C4-2B (cell line): ENCODE measurements around the gene TMCO4.

Experiments
- H3K27ac ChIP-seq: fragments of 450-650 bp; 2 replicates; pipeline ENCODE4 v1.5.1; 2017
- CTCF ChIP-seq: fragments of 450-650 bp; conservative IDR thresholded peaks from 2 replicates; pipeline ENCODE4 v1.5.1; 2017; ENCODE audit warnings: mild to moderate bottlenecking
- ZFX ChIP-seq: fragments of 450-650 bp; IDR thresholded peaks from 2 replicates; pipeline ENCODE4 v1.6.1; 2017

TMCO4 gene

DNA sequence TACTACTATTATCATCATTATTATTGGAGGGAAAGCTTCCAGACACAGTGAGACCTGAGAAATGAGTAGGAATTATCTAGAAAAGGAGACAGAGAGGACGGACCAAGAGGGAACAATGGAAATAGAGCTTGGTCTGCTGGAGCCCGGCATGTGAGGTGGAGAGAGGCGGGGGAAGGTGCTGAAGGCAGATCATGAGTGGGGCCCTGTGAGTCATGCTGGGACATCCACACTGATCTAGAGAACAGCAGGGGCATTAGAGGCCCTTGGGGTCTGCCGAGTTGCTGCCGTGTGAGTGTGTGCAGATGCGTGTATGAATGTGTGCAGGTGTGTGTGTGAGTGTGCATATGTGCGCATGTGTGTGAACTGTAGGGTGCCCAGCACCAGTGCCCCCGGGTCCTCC, 65.7 kb downstream of the TMCO4 start:
- TF ChIP-seq ZFX (no peak), CTCF (no peak)
- no peak overlapping the region for H3K27ac ChIP-seq

DNA sequence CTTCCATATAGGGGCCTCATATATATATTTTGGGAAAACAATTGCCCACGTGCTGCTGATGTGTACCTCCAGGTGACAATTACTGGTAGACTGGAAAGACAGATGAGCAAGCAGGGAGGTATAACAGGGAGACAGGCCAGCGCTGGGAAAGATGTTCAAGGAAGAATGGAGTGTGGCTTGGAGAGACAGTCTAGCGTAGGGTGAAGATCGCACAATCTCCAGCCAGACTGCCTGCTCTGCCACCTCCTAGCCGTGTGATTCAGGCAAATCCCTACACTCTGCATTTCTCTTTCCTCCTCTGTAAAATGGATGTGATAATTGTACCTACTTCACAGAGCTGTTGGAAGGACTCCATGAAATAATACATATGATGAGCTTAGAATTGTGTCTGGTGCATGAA, 66.1 kb downstream of the TMCO4 start:
- TF ChIP-seq ZFX (no peak), CTCF (no peak)

DNA sequence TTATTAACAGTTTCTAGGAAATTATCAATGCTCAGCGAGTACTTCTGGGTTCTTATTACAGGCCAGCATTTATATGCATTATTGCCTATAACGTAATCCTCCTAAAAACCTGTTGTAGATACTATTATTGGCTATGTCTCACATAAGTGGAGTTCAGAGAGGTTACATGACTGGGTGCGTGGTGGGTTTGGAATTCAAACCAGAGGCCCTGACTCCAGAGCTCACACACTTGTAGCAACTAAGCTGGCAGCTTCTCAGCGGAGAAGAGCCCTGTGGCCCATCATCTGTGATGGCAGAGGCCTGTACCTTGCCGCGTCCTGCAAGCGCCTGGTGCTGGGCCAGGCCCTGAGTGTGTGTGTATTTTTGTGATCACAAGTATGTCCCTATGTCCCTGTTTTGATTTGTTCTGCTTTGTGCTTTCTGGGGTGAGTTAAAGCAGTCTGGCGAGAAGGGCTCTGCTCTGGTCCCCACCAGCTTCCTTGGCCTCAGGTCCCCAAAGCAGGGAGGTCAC, 68.3 kb downstream of the TMCO4 start:
- H3K27ac ChIP-seq = no peak overlapping the region
- no peak for TF ChIP-seq ZFX
- TF ChIP-seq CTCF = no peak

More for the DNA sequence above, 66.1 kb downstream of the TMCO4 start:
- H3K27ac ChIP-seq = no peak overlapping the region

GRCh38 chr1:19730793-19731192, 68.9 kb downstream of the TMCO4 start:
- no peak for TF ChIP-seq ZFX
- no peak for TF ChIP-seq CTCF
- H3K27ac ChIP-seq = no peak overlapping the region

- TF ChIP-seq CTCF (no peak), ZFX (no peak)
- no peak overlapping the region for H3K27ac ChIP-seq
Measured at GRCh38 chr1:19730232-19730631, 69.5 kb downstream of the TMCO4 start.

GRCh38 chr1:19728413-19729145, 71.1 kb downstream of the TMCO4 start:
- TF ChIP-seq ZFX (no peak), CTCF (no peak)
- H3K27ac ChIP-seq = no peak overlapping the region

DNA sequence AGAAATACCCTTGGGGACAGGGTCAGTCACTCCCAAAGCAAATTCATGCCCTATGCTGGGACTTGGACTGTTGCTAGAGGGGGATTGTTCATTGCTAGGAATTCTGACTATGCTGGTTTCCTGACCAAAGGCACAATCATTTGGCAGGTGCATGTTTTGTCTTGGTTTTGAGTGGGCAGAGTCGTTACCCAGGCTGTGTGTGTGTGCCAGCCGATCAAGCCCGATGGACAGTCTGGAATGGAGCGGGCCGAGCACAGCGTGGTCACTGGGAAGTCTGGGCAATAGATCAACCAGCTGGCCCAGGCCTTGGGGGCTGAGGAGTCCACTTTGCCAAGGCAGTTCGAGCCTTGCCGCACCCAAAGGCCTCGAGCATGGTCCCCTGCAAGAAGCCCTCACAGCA, 74.1 kb downstream of the TMCO4 start:
- TF ChIP-seq CTCF (no peak), ZFX (no peak)
- no peak overlapping the region for H3K27ac ChIP-seq
